Heart left ventricle (tissue), 16 donors: ENCODE data around the gene ZNF326. TPM values are rescaled to one million over a fixed set of nuclear protein-coding genes. Genes with fewer than 3 reads are reported as not detected.
"Not testable (repeated sequence)": the region's sequence is repeated elsewhere in the genome, so short reads cannot be mapped to it uniquely, and the experiment has no call there.

Source experiments
- ATAC-seq, 4 donors: fragments of 200-7000 bp; cut with Tn5 transposase; one replicate each; pipeline ENCODE4 v1.9.1; 2020 to 2022; ENCODE audit warnings: moderate library complexity in 4 of 4, mild to moderate bottlenecking in 3 of 4, moderate number of reproducible peaks in 1 of 4
- DNase-seq, 5 donors: peaks; one replicate each; pipeline ENCODE4 v3.0.0-alpha.2; 2020
- H3K27ac ChIP-seq, 12 donors: fragments of 200-600 bp; sonication (generic) in 4 of 12; one replicate each; pipeline versions ENCODE4 v1.5.0 to v1.8.0; 2016 to 2022; ENCODE audit warnings: mild to moderate bottlenecking in 2 of 12
- H3K27me3 ChIP-seq, 9 donors: fragments of 200-600 bp; sonication (generic) in 2 of 9; one replicate each; pipeline versions ENCODE4 v1.5.1 to v1.8.0; 2016 to 2022; ENCODE audit warnings: mild to moderate bottlenecking in 3 of 9
- H3K36me3 ChIP-seq, 9 donors: fragments of 200-600 bp; sonication (generic) in 2 of 9; one replicate each; pipeline versions ENCODE4 v1.5.0 to v1.8.0; 2018 to 2022; ENCODE audit warnings: mild to moderate bottlenecking in 2 of 9
- H3K4me1 ChIP-seq, 12 donors: fragments of 200-600 bp; sonication (generic) in 4 of 12; one replicate each; pipeline versions ENCODE4 v1.5.0 to v1.8.0; 2016 to 2022; ENCODE audit warnings: mild to moderate bottlenecking in 3 of 12
- H3K4me3 ChIP-seq, 12 donors: fragments of 200-600 bp; sonication (generic) in 4 of 12; one replicate each; pipeline versions ENCODE4 v1.5.0 to v1.8.0; 2017 to 2022; ENCODE audit warnings: mild to moderate bottlenecking in 9 of 12, moderate library complexity in 4 of 12
- H3K9me3 ChIP-seq, 12 donors: fragments of 200-600 bp; sonication (generic) in 4 of 12; one replicate each; pipeline versions ENCODE4 v1.5.0 to v1.8.0; 2016 to 2022; ENCODE audit warnings: mild to moderate bottlenecking in 1 of 12
- POLR2A ChIP-seq, 2 donors: fragments of 450-650 bp; IDR thresholded peaks; one replicate each; pipeline ENCODE4 v1.6.1; 2017; ENCODE audit warnings: antibody characterized with exemption in 2 of 2, mild to moderate bottlenecking in 2 of 2, moderate library complexity in 2 of 2
- WGBS, 4 donors: extraction: QIAGEN DNeasy Blood & Tissue Kit in 2 of 4; methylation state at CpG; one replicate each; pipeline versions ENCODE4 v1.1.5 to v1.1.7; 2013 to 2018; 5-methylcytosine and 5-hydroxymethylcytosine counted together
- intact Hi-C, 10 donors: fragments of 100-400 bp; cut with DNase I; formaldehyde crosslinking; loops; one replicate each; pipeline versions ENCODE4 v1.11.1 to v1.14.2; 2022
- polyA plus RNA-seq, 2 donors: library from polyadenylated mRNA; stranded (reverse); fragments of 200-250 nt; gene quantifications; one replicate each; pipeline ENCODE4 v1.2.3, GENCODE V29; 2013
- total RNA-seq, 9 donors: library from RNA; depleted of rRNA in 2 of 9; stranded (reverse); fragments of >200 nt in 2 of 9; fragmentation: NEBNext Ultra II Directional in 3 of 9; extraction: Animal tissue kit (Norgen Biotek cat#: 25700) in 3 of 9; gene quantifications; one replicate each; pipeline versions ENCODE4 v1.1.0 to v1.2.4, GENCODE V29; 2016 to 2023
- TF ChIP-seq, protein P1 (sequence below), 12 donors: fragments of 200-600 bp; sonication (generic) in 4 of 12; IDR thresholded peaks; one replicate each; pipeline versions ENCODE4 v1.5.0 to v1.8.0; 2018 to 2022; ENCODE audit warnings: antibody characterized with exemption in 12 of 12, mild to moderate bottlenecking in 5 of 12
- donor health status: ischemic (EF 13 %, LVEDD 7.1; RV severe dilation, severe dysfunction).
- donor health status: healthy with polysubstance abuse.
- donor health status: DM: no; HTN: yes; CAD: no.
- donor health status: DM: no; HTN: no; CAD: no.
- donor health status: ischemic (EF 25% LVEDD 6.9; RV normal size, moderate dysfunction).
- donor health status: ischemic (EF 25% LVEDD 5.7; RV mildly dilated, moderate dysfunction).
- donor health status: healthy.
- donor health status: DM: yes; HTN: yes; CAD: no.
- donor health status: ischemic (EF 35%, LVEDD 5.7; RV mildly dilated, moderate dysfunction).
- donor health status: nonischemic (EF 11% LVEDD 7.7; RV severe dilation, severe dysfunction).
- donor health status: DM: yes; HTN: yes; CAD: no.
- donor health status: PGD.
- donor health status: ischemic (EF 29% LVEDD 5.4; RV normal size, mild dysfunction).
- donor health status: nonischemic (EF 23%, LVEDD 6.1; RV moderate dilation, normal function).

Gene ZNF326
- total and polyA plus RNA-seq, 11 donors = 4.9 to 14.7 (median 10.9) TPM

DNA sequence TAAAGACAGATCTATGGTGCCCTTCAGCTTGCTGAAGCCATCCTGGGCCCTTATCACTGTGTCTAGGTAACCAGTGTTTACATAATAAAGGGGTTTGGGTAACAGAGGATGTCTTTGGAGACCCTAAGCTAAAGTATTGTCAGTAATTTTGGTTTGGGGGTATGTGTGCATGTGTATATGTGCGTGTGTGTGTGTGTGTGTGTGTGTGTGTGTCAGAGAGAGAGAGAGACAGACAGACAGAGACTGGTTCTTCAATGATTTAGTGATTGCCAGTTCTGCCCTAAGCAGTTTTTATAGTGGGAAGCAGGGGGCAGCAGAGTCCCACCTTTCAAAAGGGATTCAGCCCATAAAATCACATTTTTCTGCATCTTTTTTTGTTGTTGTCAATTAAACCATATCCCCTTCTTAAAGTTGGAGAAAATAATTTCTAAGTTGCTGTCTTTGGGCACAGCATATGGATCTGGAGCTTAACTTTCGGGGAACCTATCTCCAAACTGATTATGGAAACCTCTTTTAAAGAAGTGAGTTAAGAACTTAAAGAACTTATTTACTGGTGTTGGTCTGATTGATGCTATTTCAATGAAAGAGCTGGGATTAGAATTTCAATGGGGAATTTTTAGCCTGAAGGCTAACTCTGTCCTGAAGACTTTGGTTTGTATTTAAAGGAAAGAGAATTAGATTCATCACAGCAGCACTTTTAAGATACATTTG lies 51.1 kb downstream of the ZNF326 start:
- intact Hi-C loops = no loop called here
- DNase-seq = no peak
- WGBS, 4 donors = 30 to 38% (median 35%) methylated on average over 2 of the region's 2 CpGs
- Histone ChIP-seq H3K4me3 (no peak overlapping the region), H3K27ac (no peak overlapping the region), H3K27me3 (peaks cover 0 to 10% (median 0%) of the 10 kb centered on the region in 9 donors), H3K9me3 (no peaks in the 10 kb centered on the region), H3K4me1 (no peaks in the 10 kb centered on the region), H3K36me3 (no peaks in the 10 kb centered on the region)
- TF ChIP-seq, protein P1, sequence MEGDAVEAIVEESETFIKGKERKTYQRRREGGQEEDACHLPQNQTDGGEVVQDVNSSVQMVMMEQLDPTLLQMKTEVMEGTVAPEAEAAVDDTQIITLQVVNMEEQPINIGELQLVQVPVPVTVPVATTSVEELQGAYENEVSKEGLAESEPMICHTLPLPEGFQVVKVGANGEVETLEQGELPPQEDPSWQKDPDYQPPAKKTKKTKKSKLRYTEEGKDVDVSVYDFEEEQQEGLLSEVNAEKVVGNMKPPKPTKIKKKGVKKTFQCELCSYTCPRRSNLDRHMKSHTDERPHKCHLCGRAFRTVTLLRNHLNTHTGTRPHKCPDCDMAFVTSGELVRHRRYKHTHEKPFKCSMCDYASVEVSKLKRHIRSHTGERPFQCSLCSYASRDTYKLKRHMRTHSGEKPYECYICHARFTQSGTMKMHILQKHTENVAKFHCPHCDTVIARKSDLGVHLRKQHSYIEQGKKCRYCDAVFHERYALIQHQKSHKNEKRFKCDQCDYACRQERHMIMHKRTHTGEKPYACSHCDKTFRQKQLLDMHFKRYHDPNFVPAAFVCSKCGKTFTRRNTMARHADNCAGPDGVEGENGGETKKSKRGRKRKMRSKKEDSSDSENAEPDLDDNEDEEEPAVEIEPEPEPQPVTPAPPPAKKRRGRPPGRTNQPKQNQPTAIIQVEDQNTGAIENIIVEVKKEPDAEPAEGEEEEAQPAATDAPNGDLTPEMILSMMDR (IDR thresholded peaks at IDR 0.05) = peak in 9 of 12 donors; percentile 16 to 52 (median 27)
- no peak for TF ChIP-seq POLR2A (IDR thresholded peaks at IDR 0.05)
- no peak for ATAC-seq

DNA sequence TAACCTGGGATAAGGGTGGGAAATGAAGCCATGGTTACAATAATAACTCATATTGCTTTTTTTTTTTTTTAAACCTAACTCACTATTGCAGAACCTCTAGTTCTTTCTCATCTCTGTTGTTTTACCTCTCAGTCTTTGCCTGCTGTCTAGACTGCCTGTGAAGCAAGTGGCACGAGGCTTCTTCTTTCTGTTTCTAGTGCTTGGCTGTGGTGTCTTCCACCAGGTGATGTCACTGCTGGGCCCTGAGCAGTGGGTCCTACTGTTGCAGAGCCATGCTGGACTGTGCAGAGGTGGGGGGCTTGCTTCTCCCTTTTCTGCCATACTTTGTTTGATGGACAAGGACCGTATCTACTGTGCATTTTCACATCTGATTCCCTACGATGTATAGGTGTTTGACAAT lies 51.7 kb downstream of the ZNF326 start:
- H3K27me3 ChIP-seq = peaks cover 0 to 10% (median 0%) of the 10 kb centered on the region in 9 donors
- 84 to 91% (median 86%) methylated on average over 3 of the region's 3 CpGs for WGBS, 4 donors
- no peak for ATAC-seq

GRCh38 chr1:90048043-90048442 lies 53.1 kb downstream of the ZNF326 start:
- WGBS, 4 donors = 61 to 66% (median 66%) methylated on average over 5 of the region's 5 CpGs
- Histone ChIP-seq H3K4me3 (no peak overlapping the region), H3K27me3 (peaks cover 0 to 10% (median 0%) of the 10 kb centered on the region in 9 donors), H3K27ac (no peak overlapping the region), H3K36me3 (no peaks in the 10 kb centered on the region), H3K9me3 (no peaks in the 10 kb centered on the region), H3K4me1 (no peaks in the 10 kb centered on the region)
- TF ChIP-seq, protein P1 (IDR thresholded peaks at IDR 0.05) = no peak
- no peak for TF ChIP-seq POLR2A (IDR thresholded peaks at IDR 0.05)
- ATAC-seq (no peak), DNase-seq (no peak)
- intact Hi-C loops = no loop called here

More for the DNA sequence above, 51.7 kb downstream of the ZNF326 start:
- Histone ChIP-seq H3K4me1 (no peaks in the 10 kb centered on the region), H3K4me3 (no peak overlapping the region), H3K9me3 (no peaks in the 10 kb centered on the region), H3K27ac (no peak overlapping the region), H3K36me3 (no peaks in the 10 kb centered on the region)
- TF ChIP-seq, protein P1 (IDR thresholded peaks at IDR 0.05) = no peak
- intact Hi-C loops = no loop called here
- DNase-seq = no peak

GRCh38 chr1:90062700-90063643 lies 68.1 kb downstream of the ZNF326 start:
- DNase-seq, H3K4me1 ChIP-seq, ATAC-seq, H3K36me3 ChIP-seq, H3K4me3 ChIP-seq, H3K9me3 ChIP-seq, intact Hi-C loops, H3K27ac ChIP-seq, H3K27me3 ChIP-seq: not testable (repeated sequence)
- WGBS, 4 donors = 87 to 93% (median 92%) methylated on average over 24 to 29 of the region's 31 CpGs

DNA sequence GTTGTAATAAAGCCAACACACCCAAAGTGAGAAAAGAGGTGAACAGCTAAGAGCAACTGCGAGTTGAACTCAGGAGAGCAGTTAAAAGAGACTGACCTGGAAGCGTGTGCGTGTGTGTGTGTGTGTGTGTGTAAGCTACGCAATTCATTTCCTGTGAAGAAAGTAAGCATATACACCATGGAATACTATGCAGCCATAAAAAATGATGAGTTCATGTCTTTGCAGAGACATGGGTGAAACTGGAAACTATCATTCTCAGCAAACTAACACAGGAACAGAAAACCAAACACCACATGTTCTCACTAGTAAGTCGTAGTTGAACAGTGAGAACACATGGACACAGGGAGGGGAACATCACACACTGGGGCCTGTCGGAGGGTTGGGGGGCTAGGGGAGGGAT lies 69.2 kb downstream of the ZNF326 start:
- intact Hi-C loops, DNase-seq, H3K27ac ChIP-seq, H3K4me3 ChIP-seq, H3K36me3 ChIP-seq, H3K9me3 ChIP-seq, H3K27me3 ChIP-seq, H3K4me1 ChIP-seq, ATAC-seq: not testable (repeated sequence)
- 82 to 91% (median 85%) methylated on average over 6 of the region's 6 CpGs for WGBS, 4 donors
